MM.1S (cell line): Measurements from ENCODE around the gene A2ML1.

ENCODE experiments used
- DNase-seq: peaks from one replicate; pipeline ENCODE4 v3.0.0-alpha.2; 2015
- H2AFZ ChIP-seq: fragments of 300-600 bp; sonication (generic); 2 replicates; pipeline ENCODE4 v1.6.0; 2016; ENCODE audit warnings: antibody characterized with exemption, low read length
- H3F3A ChIP-seq: fragments of 300-600 bp; sonication (generic); 2 replicates; pipeline ENCODE4 v1.6.1; 2016; ENCODE audit warnings: mild to moderate bottlenecking, antibody characterized with exemption, low read length, moderate library complexity, mixed read lengths; ENCODE audit not compliant: insufficient read depth
- H3K27ac ChIP-seq: fragments of 300-600 bp; sonication (generic); 2 replicates; pipeline ENCODE4 v1.5.1; 2016; ENCODE audit warnings: mild to moderate bottlenecking, low read length
- H3K27me3 ChIP-seq: fragments of 300-600 bp; sonication (generic); replicated peaks from 2 replicates; pipeline ENCODE4 v1.6.0; 2016; ENCODE audit warnings: low read length; ENCODE audit not compliant: insufficient read depth
- H3K36me3 ChIP-seq: fragments of 300-600 bp; sonication (generic); replicated peaks from 2 replicates; pipeline ENCODE4 v1.6.1; 2016; ENCODE audit warnings: mild to moderate bottlenecking, low read length, mixed read lengths; ENCODE audit not compliant: insufficient read depth
- H3K4me1 ChIP-seq: fragments of 300-600 bp; sonication (generic); 2 replicates; pipeline ENCODE4 v1.6.1; 2016; ENCODE audit warnings: low read length, mixed read lengths
- H3K4me2 ChIP-seq: fragments of 300-600 bp; sonication (generic); 2 replicates; pipeline ENCODE4 v1.6.0; 2016; ENCODE audit warnings: low read depth, low read length
- H3K4me3 ChIP-seq: fragments of 300-600 bp; sonication (generic); 2 replicates; pipeline ENCODE4 v1.5.1; 2016; ENCODE audit warnings: low read length, mixed read lengths
- H3K79me2 ChIP-seq: fragments of 300-600 bp; sonication (generic); 2 replicates; pipeline ENCODE4 v1.6.1; 2016; ENCODE audit warnings: mixed run types, low read length, mixed read lengths
- H3K9ac ChIP-seq: fragments of 300-600 bp; sonication (generic); 2 replicates; pipeline ENCODE4 v1.6.1; 2016; ENCODE audit warnings: low read length, mixed read lengths
- H3K9me2 ChIP-seq: fragments of 300-600 bp; sonication (generic); replicated peaks from 2 replicates; pipeline ENCODE4 v1.6.1; 2016; ENCODE audit warnings: mild to moderate bottlenecking, low read length, mixed read lengths; ENCODE audit not compliant: insufficient read depth
- H3K9me3 ChIP-seq: fragments of 300-600 bp; sonication (generic); replicated peaks from 2 replicates; pipeline ENCODE4 v1.6.1; 2016; ENCODE audit warnings: mild to moderate bottlenecking, low read length, mixed read lengths; ENCODE audit not compliant: insufficient read depth
- H4K20me1 ChIP-seq: fragments of 300-600 bp; sonication (generic); 2 replicates; pipeline ENCODE4 v1.6.1; 2016; ENCODE audit warnings: mild to moderate bottlenecking, low read length, moderate library complexity, mixed read lengths; ENCODE audit not compliant: insufficient read depth
- EZH2 ChIP-seq: fragments of 300-600 bp; sonication (generic); optimal IDR thresholded peaks from 2 replicates; pipeline ENCODE3; 2017; ENCODE audit warnings: low read depth, mild to moderate bottlenecking, antibody characterized with exemption, low read length, mixed read lengths
- EZH2phosphoT487 ChIP-seq: fragments of 300-600 bp; sonication (generic); IDR thresholded peaks from 2 replicates; pipeline ENCODE4 v1.6.1; 2018; ENCODE audit warnings: antibody characterized with exemption, low read length
- TF ChIP-seq, protein P1 (sequence below): fragments of 300-600 bp; sonication (generic); IDR thresholded peaks from 2 replicates; pipeline ENCODE4 v1.5.1; 2016; ENCODE audit warnings: antibody characterized with exemption, low read length, mixed read lengths

A2ML1 gene

DNA sequence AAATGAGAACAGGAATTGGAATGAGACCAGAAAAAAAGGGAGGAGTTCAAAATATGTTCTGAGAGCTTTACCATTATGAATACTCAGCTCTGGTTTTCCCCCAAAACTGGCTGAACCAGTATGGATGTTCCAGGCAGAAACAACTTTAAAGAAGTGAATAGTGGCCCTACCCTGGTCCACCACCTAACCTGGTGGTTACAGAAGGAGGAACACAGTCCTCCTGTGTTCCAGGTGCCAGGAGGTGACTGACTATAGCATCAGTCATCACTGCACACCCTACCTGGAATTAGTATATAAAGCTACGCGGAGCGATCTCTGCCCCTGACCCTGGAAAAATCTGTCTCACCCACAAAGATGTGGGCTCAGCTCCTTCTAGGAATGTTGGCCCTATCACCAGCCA, at the start of gene A2ML1:
TSS of gene A2ML1 (plus strand) at position 324 of the 400 bp plus-strand sequence. CDS start at position 355, 31 bp downstream.
- no peaks in the 10 kb centered on the region for H3K79me2 ChIP-seq
- no peak within 1 kb of the TSS for H2AFZ ChIP-seq
- no peak within 1 kb of the TSS for H3K9ac ChIP-seq
- no peaks in the 10 kb centered on the region for H3K27me3 ChIP-seq
- no peaks in the 10 kb centered on the region for H3K9me3 ChIP-seq
- no peaks in the 10 kb centered on the region for H3K4me1 ChIP-seq
- no peaks in the 10 kb centered on the region for H4K20me1 ChIP-seq
- no peaks in the 10 kb centered on the region for H3K36me3 ChIP-seq
- TF ChIP-seq, protein P1, sequence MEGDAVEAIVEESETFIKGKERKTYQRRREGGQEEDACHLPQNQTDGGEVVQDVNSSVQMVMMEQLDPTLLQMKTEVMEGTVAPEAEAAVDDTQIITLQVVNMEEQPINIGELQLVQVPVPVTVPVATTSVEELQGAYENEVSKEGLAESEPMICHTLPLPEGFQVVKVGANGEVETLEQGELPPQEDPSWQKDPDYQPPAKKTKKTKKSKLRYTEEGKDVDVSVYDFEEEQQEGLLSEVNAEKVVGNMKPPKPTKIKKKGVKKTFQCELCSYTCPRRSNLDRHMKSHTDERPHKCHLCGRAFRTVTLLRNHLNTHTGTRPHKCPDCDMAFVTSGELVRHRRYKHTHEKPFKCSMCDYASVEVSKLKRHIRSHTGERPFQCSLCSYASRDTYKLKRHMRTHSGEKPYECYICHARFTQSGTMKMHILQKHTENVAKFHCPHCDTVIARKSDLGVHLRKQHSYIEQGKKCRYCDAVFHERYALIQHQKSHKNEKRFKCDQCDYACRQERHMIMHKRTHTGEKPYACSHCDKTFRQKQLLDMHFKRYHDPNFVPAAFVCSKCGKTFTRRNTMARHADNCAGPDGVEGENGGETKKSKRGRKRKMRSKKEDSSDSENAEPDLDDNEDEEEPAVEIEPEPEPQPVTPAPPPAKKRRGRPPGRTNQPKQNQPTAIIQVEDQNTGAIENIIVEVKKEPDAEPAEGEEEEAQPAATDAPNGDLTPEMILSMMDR = no peak
- TF ChIP-seq EZH2phosphoT487 = no peak
- TF ChIP-seq EZH2 = no peak
- no peak for DNase-seq
- no peak within 1 kb of the TSS for H3K4me3 ChIP-seq
- H3K4me2 ChIP-seq = no peak within 1 kb of the TSS
- H3K27ac ChIP-seq = no peak within 1 kb of the TSS
- no peaks in the 10 kb centered on the region for H3F3A ChIP-seq
- no peaks in the 10 kb centered on the region for H3K9me2 ChIP-seq

DNA sequence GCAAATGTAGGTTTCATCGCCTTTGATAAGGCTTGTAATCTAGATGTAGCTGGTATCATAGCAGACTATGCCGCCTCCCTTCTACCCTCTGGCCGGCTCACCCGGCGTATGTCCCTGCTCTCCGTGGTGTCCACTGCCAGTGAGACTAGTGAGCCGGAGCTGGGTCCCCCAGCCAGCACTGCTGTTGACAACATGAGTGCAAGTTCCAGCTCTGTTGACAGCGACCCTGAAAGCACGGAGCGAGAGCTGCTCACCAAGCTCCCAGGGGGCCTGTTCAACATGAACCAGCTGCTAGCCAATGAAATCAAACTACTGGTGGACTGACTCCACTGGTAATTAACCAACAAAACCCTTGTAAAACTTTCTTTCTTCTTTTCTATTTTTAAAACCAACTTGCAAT, 49.0 kb upstream of the A2ML1 start:
- H3K36me3 ChIP-seq = no peaks in the 10 kb centered on the region
- no peak overlapping the region for H3K4me3 ChIP-seq

DNA sequence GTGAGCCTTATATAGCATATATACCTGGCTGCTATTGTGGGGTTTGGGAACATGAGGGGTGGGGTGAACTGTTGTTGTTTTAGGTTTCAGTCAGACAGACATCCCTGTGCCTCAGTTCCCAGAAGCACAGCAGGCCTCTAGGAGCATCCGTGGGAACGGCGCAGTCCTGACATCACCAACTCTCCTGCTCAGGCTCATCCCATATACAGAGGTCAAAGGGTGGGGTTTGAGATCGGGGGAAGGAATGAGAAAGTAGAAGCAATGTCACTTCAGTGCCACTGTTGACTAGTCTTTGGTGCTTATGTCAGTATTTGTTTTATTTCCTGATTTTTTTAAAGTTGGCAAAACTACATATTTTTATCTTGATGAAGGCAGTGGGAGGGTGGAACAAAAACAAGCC, 43.1 kb upstream of the A2ML1 start:
- Histone ChIP-seq H2AFZ (no peak overlapping the region), H3K9ac (no peak overlapping the region), H3K4me3 (no peak overlapping the region), H3K4me1 (no peaks in the 10 kb centered on the region), H3K9me2 (no peaks in the 10 kb centered on the region), H3K36me3 (no peaks in the 10 kb centered on the region), H3K27ac (no peak overlapping the region), H3K27me3 (no peaks in the 10 kb centered on the region), H3K79me2 (no peaks in the 10 kb centered on the region), H3F3A (no peaks in the 10 kb centered on the region), H3K4me2 (no peak overlapping the region), H3K9me3 (no peaks in the 10 kb centered on the region), H4K20me1 (no peaks in the 10 kb centered on the region)
- TF ChIP-seq, protein P1 = no peak
- TF ChIP-seq EZH2 = no peak
- no peak for TF ChIP-seq EZH2phosphoT487
- DNase-seq = no peak

More for the DNA sequence above, 49.0 kb upstream of the A2ML1 start:
- Histone ChIP-seq H3K9me2 (no peaks in the 10 kb centered on the region), H2AFZ (no peak overlapping the region), H3K9me3 (no peaks in the 10 kb centered on the region), H3K79me2 (no peaks in the 10 kb centered on the region), H3K4me1 (no peaks in the 10 kb centered on the region), H4K20me1 (no peaks in the 10 kb centered on the region), H3K27me3 (no peaks in the 10 kb centered on the region), H3K27ac (no peak overlapping the region), H3K4me2 (no peak overlapping the region), H3F3A (no peaks in the 10 kb centered on the region), H3K9ac (no peak overlapping the region)
- TF ChIP-seq EZH2phosphoT487 (no peak), EZH2 (no peak)
- TF ChIP-seq, protein P1 = no peak
- DNase-seq = no peak
